ENCODE measurements around the gene ADGRG4.
"Not testable (repeated sequence)": the region's sequence is repeated elsewhere in the genome, so short reads cannot be mapped to it uniquely, and the experiment has no call there.

ADGRG4 gene

GRCh38 chrX:136300721-136301120 is at the start of gene ADGRG4:
TSS of gene ADGRG4 (plus strand) at chrX:136300963. CDS start at chrX:136308778, 7,815 bp downstream.
- DNase-seq (ENCODE audit: extremely low read depth, low read depth), result not testable (repeated sequence)

- DNase-seq (ENCODE audit: extremely low read depth, low read depth), result no peak
- no peak for TF ChIP-seq CTCF (IDR thresholded peaks at IDR 0.05; ENCODE audit: low read depth, low read length)
Measured at GRCh38 chrX:136251041-136251991, 49.4 kb upstream of the ADGRG4 start, which contains the start of gene MAP7D3. TSS of gene MAP7D3 (minus strand) at chrX:136251400. CDS start at chrX:136251358, 42 bp downstream.

- no peak for TF ChIP-seq CTCF (IDR thresholded peaks at IDR 0.05; ENCODE audit: low read depth, low read length)
Measured at GRCh38 chrX:136255541-136255940, 45.2 kb upstream of the ADGRG4 start.

GRCh38 chrX:136256026-136256425 is 44.7 kb upstream of the ADGRG4 start:
- no peak for DNase-seq (ENCODE audit: extremely low read depth, low read depth)
- TF ChIP-seq CTCF (IDR thresholded peaks at IDR 0.05; ENCODE audit: low read depth, low read length), result no peak

More at GRCh38 chrX:136255541-136255940, 45.2 kb upstream of the ADGRG4 start:
- no peak for DNase-seq (ENCODE audit: extremely low read depth, low read depth)

- TF ChIP-seq CTCF (IDR thresholded peaks at IDR 0.05; ENCODE audit: low read depth, low read length), result no peak
- no peak for DNase-seq (ENCODE audit: extremely low read depth, low read depth)
Measured at GRCh38 chrX:136258951-136259350, 41.8 kb upstream of the ADGRG4 start.

- TF ChIP-seq CTCF (IDR thresholded peaks at IDR 0.05; ENCODE audit: low read depth, low read length), result no peak
- no peak for DNase-seq (ENCODE audit: extremely low read depth, low read depth)
Measured at GRCh38 chrX:136259543-136259942, 41.2 kb upstream of the ADGRG4 start.

- DNase-seq (ENCODE audit: extremely low read depth, low read depth), result no peak
- no peak for TF ChIP-seq CTCF (IDR thresholded peaks at IDR 0.05; ENCODE audit: low read depth, low read length)
Measured at GRCh38 chrX:136260776-136261175, 40.0 kb upstream of the ADGRG4 start.
